SK-N-SH treated with all-trans-retinoic acid at 6 μM for 48 hours (cell line): Measurements from ENCODE around the gene UHRF2.

Experiments
- ATAC-seq: fragments of 200-7000 bp; cut with Tn5 transposase; 3 replicates; pipeline ENCODE4 v1.9.1; 2020; ENCODE audit warnings: mild to moderate bottlenecking, moderate library complexity
- BACH2 ChIP-seq: fragments of 250-450 bp; sonication (Bioruptor Pico); IDR thresholded peaks from 2 replicates; pipeline ENCODE4 v1.9.0; 2021; ENCODE audit warnings: mild to moderate bottlenecking, borderline replicate concordance
- CREB5 ChIP-seq: fragments of 250-450 bp; sonication (Bioruptor Pico); IDR thresholded peaks from 2 replicates; pipeline ENCODE4 v1.5.1; 2020; ENCODE audit warnings: low read depth, mild to moderate bottlenecking, moderate library complexity
- CSRNP3 ChIP-seq: fragments of 250-450 bp; sonication (Bioruptor Pico); IDR thresholded peaks from 2 replicates; pipeline ENCODE4 v1.5.1; 2021; ENCODE audit warnings: mild to moderate bottlenecking, moderate library complexity
- ESRRG ChIP-seq: fragments of 250-450 bp; sonication (Bioruptor Pico); IDR thresholded peaks from 2 replicates; pipeline ENCODE4 v1.6.1; 2021; ENCODE audit warnings: mild to moderate bottlenecking
- GLIS3 ChIP-seq: fragments of 250-450 bp; sonication (Bioruptor Pico); IDR thresholded peaks from 2 replicates; pipeline ENCODE4 v1.5.0; 2020; ENCODE audit warnings: mild to moderate bottlenecking, moderate library complexity
- OSR1 ChIP-seq: fragments of 250-450 bp; sonication (Bioruptor Pico); IDR thresholded peaks from 2 replicates; pipeline ENCODE4 v1.8.0; 2022; ENCODE audit warnings: moderate library complexity, mild to moderate bottlenecking, inconsistent platforms
- PATZ1 ChIP-seq: fragments of 250-450 bp; sonication (Bioruptor Pico); IDR thresholded peaks from 2 replicates; pipeline ENCODE4 v1.8.0; 2020; ENCODE audit warnings: mild to moderate bottlenecking, moderate library complexity, borderline replicate concordance
- POU6F1 ChIP-seq: fragments of 250-450 bp; sonication (Bioruptor Pico); IDR thresholded peaks from 2 replicates; pipeline ENCODE4 v1.8.0; 2021; ENCODE audit warnings: low read depth, mild to moderate bottlenecking, moderate library complexity, borderline replicate concordance
- PPARA ChIP-seq: fragments of 250-450 bp; sonication (Bioruptor Pico); IDR thresholded peaks from 2 replicates; pipeline ENCODE4 v1.5.0; 2020; ENCODE audit warnings: mild to moderate bottlenecking, borderline replicate concordance
- RARB ChIP-seq: fragments of 250-450 bp; sonication (Bioruptor Pico); IDR thresholded peaks from 2 replicates; pipeline ENCODE4 v1.8.0; 2021; ENCODE audit warnings: mild to moderate bottlenecking, moderate library complexity
- SNAI2 ChIP-seq: fragments of 250-450 bp; sonication (Bioruptor Pico); IDR thresholded peaks from 2 replicates; pipeline ENCODE4 v1.5.0; 2020; ENCODE audit warnings: mild to moderate bottlenecking, moderate library complexity
- TOX ChIP-seq: fragments of 250-450 bp; sonication (Bioruptor Pico); IDR thresholded peaks from 2 replicates; pipeline ENCODE4 v1.8.0; 2021; ENCODE audit warnings: mild to moderate bottlenecking, moderate library complexity, borderline replicate concordance
- TSHZ2 ChIP-seq: fragments of 250-450 bp; sonication (Bioruptor Pico); IDR thresholded peaks from 2 replicates; pipeline ENCODE4 v1.5.0; 2020; ENCODE audit warnings: mild to moderate bottlenecking, moderate library complexity
- ZC3H10 ChIP-seq: fragments of 250-450 bp; sonication (Bioruptor Pico); IDR thresholded peaks from 2 replicates; pipeline ENCODE4 v1.5.1; 2021; ENCODE audit warnings: mild to moderate bottlenecking, moderate library complexity
- ZFP3 ChIP-seq: fragments of 250-450 bp; sonication (Bioruptor Pico); IDR thresholded peaks from 2 replicates; pipeline ENCODE4 v1.5.0; 2020; ENCODE audit warnings: mild to moderate bottlenecking, moderate library complexity
- ZFP30 ChIP-seq: fragments of 450-650 bp; formaldehyde crosslinking; IDR thresholded peaks from 2 replicates; pipeline ENCODE4 v1.5.0; 2022; ENCODE audit warnings: mild to moderate bottlenecking, moderate library complexity
- ZNF565 ChIP-seq: fragments of 450-650 bp; formaldehyde crosslinking; conservative IDR thresholded peaks from 2 replicates; pipeline ENCODE4 v1.5.0; 2020; ENCODE audit warnings: low read depth, mild to moderate bottlenecking, moderate library complexity
- ZNF70 ChIP-seq: fragments of 450-650 bp; formaldehyde crosslinking; IDR thresholded peaks from 2 replicates; pipeline ENCODE4 v1.5.0; 2020; ENCODE audit warnings: mild to moderate bottlenecking, moderate library complexity
- ZNF8 ChIP-seq: fragments of 450-650 bp; formaldehyde crosslinking; IDR thresholded peaks from 2 replicates; pipeline ENCODE4 v1.5.0; 2020; ENCODE audit warnings: mild to moderate bottlenecking, moderate library complexity

Gene UHRF2

GRCh38 chr9:6488395-6488794 is 75.4 kb downstream of the UHRF2 start (continued):
- TF ChIP-seq PATZ1 = no peak
- TF ChIP-seq ZFP30 (CRISPR knock-in tag) = no peak
- TF ChIP-seq PPARA = no peak
- no peak for TF ChIP-seq BACH2 (CRISPR knock-in tag)
- no peak for TF ChIP-seq CREB5
- TF ChIP-seq TOX (CRISPR knock-in tag) = no peak
- no peak for TF ChIP-seq ESRRG (CRISPR knock-in tag)
- no peak for TF ChIP-seq ZNF70 (CRISPR knock-in tag)
- no peak for TF ChIP-seq TSHZ2 (CRISPR knock-in tag)
- no peak for TF ChIP-seq ZC3H10 (CRISPR knock-in tag)

- no peak for ATAC-seq
- no peak for TF ChIP-seq GLIS3 (CRISPR knock-in tag)
- TF ChIP-seq ESRRG (CRISPR knock-in tag) = no peak
- TF ChIP-seq TOX (CRISPR knock-in tag) = no peak
- no peak for TF ChIP-seq CREB5
- TF ChIP-seq ZFP30 (CRISPR knock-in tag) = no peak
- no peak for TF ChIP-seq ZNF565
- TF ChIP-seq PPARA = no peak
- TF ChIP-seq RARB (CRISPR knock-in tag) = no peak
- TF ChIP-seq ZFP3 (CRISPR knock-in tag) = no peak
- no peak for TF ChIP-seq POU6F1 (CRISPR knock-in tag)
Measured at GRCh38 chr9:6489099-6489498, 76.1 kb downstream of the UHRF2 start.

GRCh38 chr9:6490863-6491262 is 77.9 kb downstream of the UHRF2 start:
- ATAC-seq = no peak

More at GRCh38 chr9:6490863-6491262, 77.9 kb downstream of the UHRF2 start:
- TF ChIP-seq SNAI2 (no peak), OSR1 (no peak), ZNF8 (CRISPR knock-in tag) (no peak), RARB (CRISPR knock-in tag) (no peak), ZC3H10 (CRISPR knock-in tag) (no peak), CSRNP3 (no peak), POU6F1 (CRISPR knock-in tag) (no peak), PPARA (no peak), TOX (CRISPR knock-in tag) (no peak), ZFP30 (CRISPR knock-in tag) (no peak), CREB5 (no peak), ZNF565 (no peak)
